ENCODE results near the gene VWDE. TPM values are rescaled to one million over a fixed set of nuclear protein-coding genes. Genes with fewer than 3 reads are reported as not detected.
"Not testable (repeated sequence)": the region's sequence is repeated elsewhere in the genome, so short reads cannot be mapped to it uniquely, and the experiment has no call there.

VWDE gene
- total and polyA plus RNA-seq, 10 donors, result 0.13 to 0.97 (median 0.60) TPM; not detected in 3

DNA sequence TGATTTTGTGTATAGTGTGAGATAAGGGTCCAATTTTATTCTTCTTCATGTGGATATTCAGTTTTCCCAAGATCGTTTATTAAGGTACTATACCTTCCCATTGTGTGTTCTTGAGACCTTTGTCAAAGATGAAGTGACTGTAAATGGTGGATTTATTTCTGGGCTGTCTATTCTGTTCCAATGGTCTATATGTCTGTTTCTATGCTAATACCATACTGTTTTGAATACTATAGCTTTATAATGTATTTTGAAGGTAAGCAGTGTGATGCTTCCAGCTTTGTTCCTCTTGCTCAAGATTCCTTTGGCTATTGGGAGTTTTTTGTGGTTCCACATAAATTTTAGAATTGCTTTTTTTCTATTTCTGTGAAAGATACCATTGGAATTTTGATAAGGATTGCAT, 8.7 kb upstream of the VWDE start:
- Histone ChIP-seq H3K4me3 (no peak overlapping the region), H3K9me3 (peaks cover 0 to 12% (median 8%) of the 10 kb centered on the region in 8 donors), H3K27ac (no peak overlapping the region), H3K4me1 (no peaks in the 10 kb centered on the region), H3K36me3 (no peaks in the 10 kb centered on the region), H3K27me3 (replicated peaks in 1 of 7) (no peaks in the 10 kb centered on the region)
- 79 to 93% (median 88%) methylated on average over 1 of the region's 1 CpG for WGBS, 5 donors
- intact Hi-C loops (cut with DNase I; ENCODE audit: low total_unique reads), result no loop called here
- DNase-seq, result no peak
- TF ChIP-seq, protein P1, sequence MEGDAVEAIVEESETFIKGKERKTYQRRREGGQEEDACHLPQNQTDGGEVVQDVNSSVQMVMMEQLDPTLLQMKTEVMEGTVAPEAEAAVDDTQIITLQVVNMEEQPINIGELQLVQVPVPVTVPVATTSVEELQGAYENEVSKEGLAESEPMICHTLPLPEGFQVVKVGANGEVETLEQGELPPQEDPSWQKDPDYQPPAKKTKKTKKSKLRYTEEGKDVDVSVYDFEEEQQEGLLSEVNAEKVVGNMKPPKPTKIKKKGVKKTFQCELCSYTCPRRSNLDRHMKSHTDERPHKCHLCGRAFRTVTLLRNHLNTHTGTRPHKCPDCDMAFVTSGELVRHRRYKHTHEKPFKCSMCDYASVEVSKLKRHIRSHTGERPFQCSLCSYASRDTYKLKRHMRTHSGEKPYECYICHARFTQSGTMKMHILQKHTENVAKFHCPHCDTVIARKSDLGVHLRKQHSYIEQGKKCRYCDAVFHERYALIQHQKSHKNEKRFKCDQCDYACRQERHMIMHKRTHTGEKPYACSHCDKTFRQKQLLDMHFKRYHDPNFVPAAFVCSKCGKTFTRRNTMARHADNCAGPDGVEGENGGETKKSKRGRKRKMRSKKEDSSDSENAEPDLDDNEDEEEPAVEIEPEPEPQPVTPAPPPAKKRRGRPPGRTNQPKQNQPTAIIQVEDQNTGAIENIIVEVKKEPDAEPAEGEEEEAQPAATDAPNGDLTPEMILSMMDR (IDR thresholded peaks at IDR 0.05 in 8 of 11, conservative IDR thresholded peaks at IDR 0.05 in 3 of 11), result no peak
- TF ChIP-seq POLR2AphosphoS5 (IDR thresholded peaks at IDR 0.05), result no peak
- no peak for TF ChIP-seq POLR2A (IDR thresholded peaks at IDR 0.05)

DNA sequence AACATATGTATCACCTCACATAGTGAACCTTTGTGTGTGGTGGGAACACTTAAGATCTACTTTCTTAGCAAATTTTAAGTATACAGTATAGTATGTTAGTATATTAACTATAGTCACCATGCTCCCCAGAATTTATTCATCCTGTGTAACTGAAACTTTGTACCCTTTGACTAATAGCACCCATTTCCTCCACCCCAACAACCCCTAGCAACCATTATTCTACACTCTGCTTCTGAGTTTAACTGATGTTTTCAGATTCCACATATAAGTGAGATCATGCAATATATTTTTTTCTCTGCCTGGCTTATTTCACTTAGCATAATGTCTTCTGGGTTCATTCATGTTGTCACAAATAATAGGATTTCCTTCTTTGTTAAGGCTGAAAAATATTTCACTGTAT, 6.9 kb upstream of the VWDE start:
- Histone ChIP-seq H3K36me3 (no peaks in the 10 kb centered on the region), H3K27me3 (replicated peaks in 1 of 7) (no peaks in the 10 kb centered on the region), H3K9me3 (peaks cover 0 to 14% (median 8%) of the 10 kb centered on the region in 8 donors), H3K27ac (no peak overlapping the region), H3K4me1 (no peaks in the 10 kb centered on the region), H3K4me3 (no peak overlapping the region)
- intact Hi-C loops (cut with DNase I; ENCODE audit: low total_unique reads), result no loop called here
- TF ChIP-seq POLR2A (IDR thresholded peaks at IDR 0.05) (no peak), POLR2AphosphoS5 (IDR thresholded peaks at IDR 0.05) (no peak)
- TF ChIP-seq, protein P1 (IDR thresholded peaks at IDR 0.05 in 8 of 11, conservative IDR thresholded peaks at IDR 0.05 in 3 of 11), result no peak
- DNase-seq, result no peak

DNA sequence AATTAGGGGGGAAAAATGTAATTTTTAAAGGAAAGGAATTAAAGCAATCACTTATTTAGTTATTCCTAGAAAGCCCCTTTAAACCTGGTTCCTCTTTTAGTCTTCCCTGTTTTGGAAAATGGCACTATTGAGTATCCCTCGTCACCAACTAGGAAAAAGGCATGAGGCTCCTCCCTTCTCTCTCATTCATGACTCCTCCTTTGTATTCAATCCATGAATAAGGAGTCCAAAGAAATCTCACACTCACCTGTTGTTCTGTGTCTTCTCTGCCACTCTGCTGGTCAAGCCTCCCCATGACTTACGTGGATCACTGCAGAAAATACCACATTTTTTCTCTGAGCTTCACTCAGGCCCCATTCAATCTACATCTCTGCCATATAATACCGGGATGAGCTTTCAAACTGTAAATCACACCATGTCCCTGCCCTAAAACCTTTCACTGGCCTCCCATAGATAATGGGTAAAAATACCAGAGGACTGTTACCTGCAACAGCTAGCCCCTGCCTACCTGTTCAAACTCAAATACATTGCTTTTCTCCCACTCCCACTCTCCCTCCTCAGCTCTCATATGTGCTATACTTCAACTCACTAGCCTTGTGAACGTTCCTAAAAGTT, 5.5 kb upstream of the VWDE start:
- 69 to 80% (median 71%) methylated on average over 4 of the region's 4 CpGs for WGBS, 5 donors
- TF ChIP-seq POLR2AphosphoS5 (IDR thresholded peaks at IDR 0.05), result no peak

DNA sequence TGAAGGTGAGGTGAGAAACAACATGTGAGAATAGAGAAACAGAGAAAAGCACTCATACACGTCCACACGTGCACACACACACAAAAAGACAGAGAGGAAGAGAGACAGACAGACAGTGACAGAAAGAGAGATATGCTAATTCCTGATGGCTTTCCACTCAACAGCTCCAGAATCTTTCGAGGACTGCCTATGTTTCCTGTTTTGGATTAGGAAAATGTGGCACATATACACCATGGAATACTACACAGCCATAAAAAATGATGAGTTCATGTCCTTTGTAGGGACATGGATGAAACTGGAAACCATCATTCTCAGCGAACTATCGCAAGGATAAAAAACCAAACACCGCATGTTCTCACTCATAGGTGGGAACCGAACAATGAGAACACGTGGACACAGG, 4.0 kb upstream of the VWDE start:
- H3K4me3 ChIP-seq; H3K27ac ChIP-seq; H3K36me3 ChIP-seq; DNase-seq; intact Hi-C loops (cut with DNase I; ENCODE audit: low total_unique reads): not testable (repeated sequence)
- Histone ChIP-seq H3K4me1 (peaks cover 5 to 20% (median 17%) of the 10 kb centered on the region in 6 donors), H3K9me3 (peaks cover 0 to 13% (median 4%) of the 10 kb centered on the region in 8 donors), H3K27me3 (replicated peaks in 1 of 7) (peaks cover 0 to 23% (median 5%) of the 10 kb centered on the region in 7 donors)
- WGBS, 5 donors, result 89 to 93% (median 93%) methylated on average over 8 of the region's 8 CpGs

More for the DNA sequence above, 5.5 kb upstream of the VWDE start:
- DNase-seq, result no peak
- no peaks in the 10 kb centered on the region for H3K36me3 ChIP-seq
- peaks cover 0 to 5% (median 2%) of the 10 kb centered on the region in 6 donors for H3K4me1 ChIP-seq
- no peak overlapping the region for H3K4me3 ChIP-seq
- intact Hi-C loops (cut with DNase I; ENCODE audit: low total_unique reads), result no loop called here
- H3K27me3 ChIP-seq (replicated peaks in 1 of 7), result peaks cover 0 to 8% (median 0%) of the 10 kb centered on the region in 7 donors
- no peak overlapping the region for H3K27ac ChIP-seq
- H3K9me3 ChIP-seq, result peaks cover 0 to 14% (median 8%) of the 10 kb centered on the region in 8 donors

DNA sequence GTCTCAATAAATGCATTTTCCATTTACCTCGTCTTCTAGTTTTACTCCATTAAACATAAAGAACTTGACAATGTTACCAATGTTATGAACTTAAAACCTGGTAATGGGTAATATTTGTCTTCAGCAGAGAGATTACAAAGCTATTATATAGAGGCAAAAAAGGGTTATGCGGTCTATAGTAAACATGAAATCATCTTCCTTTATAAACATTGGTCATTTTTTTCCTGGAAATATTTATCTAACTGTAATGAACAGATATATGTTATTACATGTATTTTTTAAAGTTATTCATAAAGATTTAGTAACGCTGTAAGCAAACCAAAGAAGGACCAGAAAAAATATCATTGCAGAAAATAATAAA, 1.3 kb downstream of the VWDE start:
- WGBS, 5 donors, result 74 to 92% (median 86%) methylated on average over 3 of the region's 3 CpGs
- Histone ChIP-seq H3K9me3 (peaks cover 0 to 19% (median 14%) of the 10 kb centered on the region in 8 donors), H3K27me3 (replicated peaks in 1 of 7) (peaks cover 0 to 41% (median 8%) of the 10 kb centered on the region in 7 donors), H3K4me1 (peaks cover 5 to 21% (median 17%) of the 10 kb centered on the region in 6 donors), H3K36me3 (no peaks in the 10 kb centered on the region), H3K4me3 (no peak overlapping the region), H3K27ac (no peak overlapping the region)
- DNase-seq, result no peak
- intact Hi-C loops (cut with DNase I; ENCODE audit: low total_unique reads), result no loop called here
- TF ChIP-seq POLR2AphosphoS5 (IDR thresholded peaks at IDR 0.05) (no peak), POLR2A (IDR thresholded peaks at IDR 0.05) (no peak)
- TF ChIP-seq, protein P1 (IDR thresholded peaks at IDR 0.05 in 8 of 11, conservative IDR thresholded peaks at IDR 0.05 in 3 of 11), result no peak
